GF-D8 (cell line): Measurements from ENCODE around the gene GXYLT1.
"Not testable (repeated sequence)": the region's sequence is repeated elsewhere in the genome, so short reads cannot be mapped to it uniquely, and the experiment has no call there.

Source experiments
- DNase-seq: peaks from one replicate; lab custom pipeline; 2025; lab: John Stamatoyannopoulos, UW

The GXYLT1 gene

GRCh38 chr12:42099433-42099832 is 45.2 kb downstream of the GXYLT1 start:
- DNase-seq, result no peak

GRCh38 chr12:42097971-42098370 is 46.7 kb downstream of the GXYLT1 start:
- no peak for DNase-seq

DNA sequence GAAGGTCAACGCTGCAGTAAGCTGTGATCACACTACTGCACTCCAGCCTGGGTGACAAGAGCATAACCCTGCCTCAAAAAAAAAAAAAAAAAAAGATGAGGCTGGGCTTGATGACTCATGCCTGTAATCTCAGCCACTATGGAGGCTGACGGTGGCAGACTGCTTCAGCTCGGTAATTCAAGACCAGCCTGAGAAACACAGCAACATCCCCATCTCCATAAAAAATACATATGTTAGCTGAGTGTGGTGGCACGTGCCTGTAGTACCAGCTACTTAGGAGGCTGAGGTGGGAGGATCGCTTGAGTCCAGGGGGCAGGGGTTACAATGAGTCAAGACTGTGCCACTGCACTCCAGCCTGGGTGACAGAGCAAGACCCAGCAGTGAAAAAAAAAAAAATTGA is 50.4 kb downstream of the GXYLT1 start:
- no peak for DNase-seq

GRCh38 chr12:42091769-42092168 is 52.9 kb downstream of the GXYLT1 start:
- no peak for DNase-seq

GRCh38 chr12:42090899-42091298 is 53.8 kb downstream of the GXYLT1 start:
- DNase-seq, result no peak

DNA sequence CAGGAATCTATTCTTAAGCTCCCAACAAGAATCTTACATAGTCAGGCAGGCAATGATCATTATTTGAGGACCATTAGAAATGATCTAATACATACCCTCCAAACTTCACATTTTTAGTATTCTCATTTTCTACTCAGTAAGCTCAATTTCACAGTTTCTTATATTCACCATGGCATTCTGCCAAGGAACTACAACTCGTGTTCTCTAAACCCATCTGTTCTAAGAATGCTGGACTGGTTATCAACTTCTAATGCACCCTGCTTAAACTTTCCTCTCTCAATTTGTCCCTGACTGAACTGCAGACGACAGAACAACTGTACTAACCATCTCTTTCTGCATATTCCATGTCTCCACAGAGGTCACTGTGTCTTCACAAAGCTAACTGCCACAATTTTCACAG is 58.6 kb downstream of the GXYLT1 start:
- DNase-seq, result no peak

DNA sequence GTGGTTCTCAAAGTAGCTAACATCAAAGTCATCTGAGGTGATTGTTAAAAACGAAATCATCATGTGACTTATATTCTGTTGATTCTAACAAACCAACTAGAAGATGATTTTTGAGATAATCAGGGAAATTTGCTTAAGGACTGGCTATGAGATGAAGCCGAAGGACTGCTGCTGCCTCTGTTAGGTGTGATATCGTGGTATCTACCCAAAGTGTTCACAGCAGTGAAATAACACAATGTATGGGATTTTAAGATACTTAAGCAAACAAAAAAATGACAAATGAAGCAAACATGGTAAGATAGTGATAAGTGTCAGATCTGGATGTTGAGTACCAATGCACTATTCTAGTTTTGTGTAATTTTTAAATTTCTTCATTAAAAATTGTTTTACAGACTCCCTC is 59.1 kb downstream of the GXYLT1 start:
- no peak for DNase-seq

DNA sequence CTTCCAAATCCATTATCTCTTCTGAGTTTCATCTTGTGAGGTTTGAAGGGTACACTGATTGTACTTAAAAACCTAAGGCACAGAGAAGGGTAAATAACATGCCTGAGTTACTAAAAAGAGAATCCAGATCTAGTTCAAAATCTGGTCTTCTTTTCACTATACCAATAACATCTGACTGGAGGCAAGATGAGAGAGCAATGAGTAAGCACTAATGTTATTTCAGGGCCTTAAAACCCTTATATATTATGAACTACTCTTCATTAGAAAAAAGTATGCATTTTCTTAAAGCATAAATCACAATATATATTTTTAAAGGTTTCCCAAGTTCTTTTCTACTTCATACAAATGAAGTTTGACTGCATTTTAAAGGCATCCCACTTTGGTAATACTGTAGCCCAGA is 60.2 kb downstream of the GXYLT1 start:
- DNase-seq, result no peak

GRCh38 chr12:42076976-42077375 is 67.7 kb downstream of the GXYLT1 start:
- DNase-seq, result no peak

DNA sequence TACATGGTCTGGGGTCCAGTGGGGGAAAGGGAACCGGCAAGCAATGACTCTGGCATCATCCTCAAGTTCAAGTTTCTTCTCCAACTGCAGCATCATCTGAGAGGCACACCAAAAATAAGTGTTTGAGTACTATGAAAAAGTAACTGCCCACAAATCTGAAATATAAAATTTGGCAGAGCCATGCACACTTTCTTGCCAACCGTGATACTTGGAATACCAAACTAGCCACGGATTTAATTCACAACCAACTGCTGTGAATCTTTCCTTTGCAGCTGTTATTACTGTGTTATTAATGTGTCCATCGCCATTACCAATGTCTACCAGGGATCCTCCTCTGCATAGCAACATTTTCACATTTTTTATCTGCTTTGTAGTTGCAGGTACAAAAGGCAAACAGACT is 74.6 kb downstream of the GXYLT1 start:
- DNase-seq, result no peak

DNA sequence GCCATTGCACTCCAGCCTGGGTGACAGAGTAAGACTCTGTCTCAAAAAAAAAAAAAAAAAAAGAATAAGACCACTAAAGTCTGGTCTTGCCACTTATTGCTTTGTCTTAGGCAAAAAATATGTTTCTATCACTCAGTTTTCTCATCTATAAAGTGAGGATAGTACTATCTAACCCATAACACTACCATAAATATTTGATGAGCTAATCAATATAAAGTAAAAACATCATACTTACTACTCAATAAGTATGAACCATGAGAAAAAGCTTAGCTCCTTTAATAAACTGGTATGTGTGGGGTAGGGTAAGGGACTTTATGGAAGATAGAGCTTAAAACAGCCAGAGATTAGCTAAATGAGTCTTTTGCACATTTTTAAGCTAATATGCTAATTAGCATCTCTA is 85.5 kb downstream of the GXYLT1 start:
- DNase-seq, result no peak

GRCh38 chr12:42056130-42056529 is 88.5 kb downstream of the GXYLT1 start:
- peak; percentile 43 for DNase-seq

- no peak for DNase-seq
These were observed 91.2 kb downstream of the GXYLT1 start for GRCh38 chr12:42053456-42053855.

DNA sequence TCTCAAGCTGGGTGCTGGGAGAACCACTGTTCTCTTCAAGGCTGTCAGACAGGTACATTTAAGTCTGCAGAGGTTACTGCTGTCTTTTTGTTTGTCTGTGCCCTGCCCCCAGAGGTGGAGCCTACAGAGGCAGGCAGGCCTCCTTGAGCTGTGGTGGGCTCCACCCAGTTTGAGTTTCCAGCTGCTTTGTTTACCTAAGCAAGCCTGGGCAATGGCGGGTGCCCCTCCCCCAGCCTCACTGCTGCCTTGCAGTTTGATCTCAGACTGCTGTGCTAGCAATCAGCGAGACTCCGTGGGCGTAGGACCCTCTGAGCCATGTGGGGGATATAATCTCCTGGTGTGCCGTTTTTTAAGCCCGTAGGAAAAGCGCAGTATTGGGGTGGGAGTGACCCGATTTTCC is 95.7 kb downstream of the GXYLT1 start:
- not testable (repeated sequence) for DNase-seq

- no peak for DNase-seq
These were observed 105.1 kb downstream of the GXYLT1 start for GRCh38 chr12:42039577-42039976.

DNA sequence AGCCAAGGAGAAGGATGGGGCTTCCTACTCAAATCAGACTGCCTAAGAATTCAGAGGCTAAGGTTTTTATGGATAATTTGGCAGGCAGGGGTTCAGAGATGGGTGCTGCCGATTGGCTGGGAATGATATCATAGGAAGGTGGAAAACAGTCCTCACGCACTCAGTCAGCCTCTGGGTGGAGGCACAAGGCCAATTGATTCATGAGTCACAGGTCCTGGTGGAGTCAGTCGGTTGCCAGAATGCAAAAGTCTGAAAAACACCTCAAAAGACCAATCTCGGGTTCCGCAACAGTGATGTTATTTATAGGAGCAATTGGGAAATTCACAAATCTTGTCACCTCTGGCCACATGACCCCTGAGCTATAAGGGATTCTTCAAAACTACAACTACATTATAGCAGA is 105.5 kb downstream of the GXYLT1 start:
- no peak for DNase-seq

DNA sequence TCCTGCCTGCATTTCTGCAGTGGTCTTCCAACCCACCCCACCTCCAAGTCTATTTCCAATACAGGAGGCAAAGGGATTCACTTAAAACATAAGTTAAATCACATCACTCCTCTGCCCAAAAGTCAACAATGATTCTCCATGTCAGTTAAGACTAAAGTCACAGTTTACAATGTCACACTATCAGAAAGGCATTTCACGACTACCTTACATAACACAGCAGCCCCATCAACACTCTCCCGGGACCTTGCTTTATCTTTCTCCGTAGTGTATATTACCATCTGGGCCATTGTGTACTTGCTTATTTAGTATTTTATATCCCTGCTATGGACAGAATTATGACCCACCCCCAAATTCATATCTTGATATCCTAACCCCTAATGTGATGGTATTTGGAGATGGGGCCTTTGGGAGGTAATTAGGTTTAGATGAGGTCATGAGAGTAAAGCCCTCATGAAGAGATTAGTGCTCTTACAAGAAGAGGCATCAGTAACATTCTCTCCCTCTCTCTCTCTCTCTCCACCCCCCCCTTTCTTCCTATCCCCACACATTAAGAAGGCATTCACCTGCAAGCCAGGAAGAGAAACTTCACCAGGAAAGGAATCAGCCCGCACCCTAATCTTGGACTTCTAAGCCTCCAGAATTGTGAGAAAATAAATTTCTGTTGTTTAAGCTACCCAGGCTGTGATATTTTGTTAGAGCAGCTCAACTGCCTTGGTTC is 112.7 kb downstream of the GXYLT1 start:
- no peak for DNase-seq
